Measurements from ENCODE around the gene VPS45. TPM values are rescaled to one million over a fixed set of nuclear protein-coding genes. Genes with fewer than 3 reads are reported as not detected.
"Not testable (repeated sequence)": the region's sequence is repeated elsewhere in the genome, so short reads cannot be mapped to it uniquely, and the experiment has no call there.

Gene VPS45
- total RNA-seq, 2 donors from 2014 or later, result 30.3 to 30.6 TPM

GRCh38 chr1:150180474-150180873 lies 112.9 kb downstream of the VPS45 start:
- intact Hi-C loops (cut with DNase I), result no loop called here
- H3K27ac ChIP-seq, result no peak overlapping the region

GRCh38 chr1:150182247-150182646 lies 114.7 kb downstream of the VPS45 start:
- Histone ChIP-seq H3K9ac (ENCODE audit: low read depth in 2 of 2, low read length in 2 of 2) (no peak overlapping the region), H3K9me3 (no peaks in the 10 kb centered on the region), H3K27ac (no peak overlapping the region), H3K4me3 (no peak overlapping the region), H3K4me1 (no peaks in the 10 kb centered on the region), H3K36me3 (no peaks in the 10 kb centered on the region), H3K27me3 (no peaks in the 10 kb centered on the region)
- intact Hi-C loops (cut with DNase I), result no loop called here
- no peak for TF ChIP-seq CTCF (IDR thresholded peaks at IDR 0.05)
- no peak for DNase-seq

More at GRCh38 chr1:150180474-150180873, 112.9 kb downstream of the VPS45 start:
- Histone ChIP-seq H3K9ac (ENCODE audit: low read depth in 2 of 2, low read length in 2 of 2) (no peak overlapping the region), H3K9me3 (no peaks in the 10 kb centered on the region), H3K27me3 (no peaks in the 10 kb centered on the region), H3K4me1 (no peaks in the 10 kb centered on the region), H3K4me3 (no peak overlapping the region), H3K36me3 (no peaks in the 10 kb centered on the region)
- TF ChIP-seq CTCF (IDR thresholded peaks at IDR 0.05), result no peak
- no peak for DNase-seq

- Histone ChIP-seq H3K9ac (ENCODE audit: low read depth in 2 of 2, low read length in 2 of 2) (no peak overlapping the region), H3K36me3 (no peaks in the 10 kb centered on the region), H3K4me3 (no peak overlapping the region), H3K27ac (no peak overlapping the region), H3K27me3 (no peaks in the 10 kb centered on the region), H3K4me1 (no peaks in the 10 kb centered on the region), H3K9me3 (no peaks in the 10 kb centered on the region)
- intact Hi-C loops (cut with DNase I), result no loop called here
- no peak for TF ChIP-seq CTCF (IDR thresholded peaks at IDR 0.05)
- no peak for DNase-seq
Measured at GRCh38 chr1:150183061-150183460, 115.5 kb downstream of the VPS45 start.

GRCh38 chr1:150185481-150185880 lies 117.9 kb downstream of the VPS45 start:
- H3K36me3 ChIP-seq, result no peaks in the 10 kb centered on the region
- H3K27ac ChIP-seq, result no peak overlapping the region
- TF ChIP-seq CTCF (IDR thresholded peaks at IDR 0.05), result no peak
- H3K4me1 ChIP-seq, result no peaks in the 10 kb centered on the region
- H3K9ac ChIP-seq (ENCODE audit: low read depth in 2 of 2, low read length in 2 of 2), result no peak overlapping the region
- no peaks in the 10 kb centered on the region for H3K27me3 ChIP-seq
- no peak overlapping the region for H3K4me3 ChIP-seq
- no peak for DNase-seq
- no peaks in the 10 kb centered on the region for H3K9me3 ChIP-seq
- intact Hi-C loops (cut with DNase I), result no loop called here

- H3K36me3 ChIP-seq; H3K4me3 ChIP-seq; H3K27me3 ChIP-seq; H3K4me1 ChIP-seq; H3K27ac ChIP-seq; H3K9me3 ChIP-seq; DNase-seq; intact Hi-C loops (cut with DNase I); H3K9ac ChIP-seq (ENCODE audit: low read depth in 2 of 2, low read length in 2 of 2): not testable (repeated sequence)
Measured at GRCh38 chr1:150186438-150186788, 118.8 kb downstream of the VPS45 start.

GRCh38 chr1:150186789-150187559 lies 119.4 kb downstream of the VPS45 start:
- Histone ChIP-seq H3K4me3 (no peak overlapping the region), H3K36me3 (no peaks in the 10 kb centered on the region), H3K27me3 (no peaks in the 10 kb centered on the region), H3K9me3 (no peaks in the 10 kb centered on the region), H3K9ac (ENCODE audit: low read depth in 2 of 2, low read length in 2 of 2) (no peak overlapping the region), H3K4me1 (no peaks in the 10 kb centered on the region), H3K27ac (no peak overlapping the region)
- no peak for DNase-seq
- intact Hi-C loops (cut with DNase I), result no loop called here
- TF ChIP-seq CTCF (IDR thresholded peaks at IDR 0.05), result peak; percentile 30
